Mucosa of rectum (tissue), 2 donors: ENCODE results near the gene IGFBP6.

Experiments used
- H3K27ac ChIP-seq, 2 donors: one replicate each; pipeline ENCODE4 v1.7.0; 2013; ENCODE audit warnings: inconsistent platforms in 2 of 2, low read depth in 2 of 2, low read length in 2 of 2
- H3K27me3 ChIP-seq, 2 donors: one replicate each; pipeline ENCODE4 v1.7.0; 2013; ENCODE audit warnings: low read length in 2 of 2; ENCODE audit not compliant: control insufficient read depth in 2 of 2, insufficient read depth in 2 of 2
- H3K36me3 ChIP-seq, 2 donors: one replicate each; pipeline ENCODE4 v1.7.0; 2013; ENCODE audit warnings: low read length in 2 of 2; ENCODE audit not compliant: control insufficient read depth in 2 of 2, insufficient read depth in 2 of 2
- H3K4me1 ChIP-seq, 2 donors: one replicate each; pipeline ENCODE4 v1.7.0; 2013; ENCODE audit warnings: low read length in 2 of 2, mild to moderate bottlenecking in 1 of 2; ENCODE audit not compliant: control insufficient read depth in 2 of 2, insufficient read depth in 2 of 2
- H3K4me3 ChIP-seq, 2 donors: one replicate each; pipeline ENCODE4 v1.7.0; 2013; ENCODE audit warnings: low read length in 2 of 2
- H3K9ac ChIP-seq, 2 donors: one replicate each; pipeline ENCODE4 v1.7.0; 2013; ENCODE audit warnings: low read length in 2 of 2, low read depth in 1 of 2, mild to moderate bottlenecking in 1 of 2
- H3K9me3 ChIP-seq, 2 donors: one replicate each; pipeline ENCODE4 v1.7.0; 2013; ENCODE audit warnings: low read length in 2 of 2; ENCODE audit not compliant: control insufficient read depth in 2 of 2
- donor health status: healthy.
- donor health status: Normal muscosa, but diverticular disease.

The IGFBP6 gene

DNA sequence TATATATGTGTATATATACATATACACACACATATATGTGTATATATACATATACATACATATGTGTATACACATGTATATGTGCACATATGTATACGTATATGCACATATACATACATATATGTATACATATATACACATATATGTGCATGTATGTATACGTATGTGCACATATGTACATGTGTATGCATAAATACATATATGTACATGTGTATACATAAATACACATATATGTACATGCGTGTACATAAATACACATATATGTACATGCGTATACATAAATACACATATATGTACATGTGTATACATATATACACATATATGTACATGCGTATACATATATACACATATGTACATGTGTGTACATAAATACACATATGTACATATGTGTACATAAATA is 49.7 kb downstream of the IGFBP6 start:
- Histone ChIP-seq H3K36me3 (no peaks in the 10 kb centered on the region), H3K4me1 (no peaks in the 10 kb centered on the region), H3K27me3 (no peaks in the 10 kb centered on the region), H3K9me3 (no peaks in the 10 kb centered on the region), H3K9ac (no peak overlapping the region), H3K27ac (no peak overlapping the region), H3K4me3 (no peak overlapping the region)

DNA sequence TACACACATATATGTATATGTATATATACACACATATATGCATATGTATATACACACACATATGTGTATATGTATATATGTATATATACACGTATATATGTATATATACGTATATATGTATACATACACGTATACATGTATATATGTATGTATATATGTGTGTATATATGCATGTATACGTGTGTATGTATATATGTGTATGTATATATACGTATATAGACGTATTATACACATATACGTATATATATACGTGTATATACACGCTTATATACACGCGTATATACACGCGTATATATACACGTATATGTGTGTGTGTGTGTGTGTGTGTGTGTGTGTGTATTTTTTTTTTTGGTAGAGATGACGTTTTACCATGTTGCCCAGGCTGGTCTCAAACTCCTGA is 50.2 kb downstream of the IGFBP6 start:
- no peak overlapping the region for H3K4me3 ChIP-seq
- H3K36me3 ChIP-seq: no peaks in the 10 kb centered on the region
- H3K4me1 ChIP-seq: no peaks in the 10 kb centered on the region
- no peaks in the 10 kb centered on the region for H3K27me3 ChIP-seq
- no peak overlapping the region for H3K9ac ChIP-seq
- no peaks in the 10 kb centered on the region for H3K9me3 ChIP-seq
- no peak overlapping the region for H3K27ac ChIP-seq

DNA sequence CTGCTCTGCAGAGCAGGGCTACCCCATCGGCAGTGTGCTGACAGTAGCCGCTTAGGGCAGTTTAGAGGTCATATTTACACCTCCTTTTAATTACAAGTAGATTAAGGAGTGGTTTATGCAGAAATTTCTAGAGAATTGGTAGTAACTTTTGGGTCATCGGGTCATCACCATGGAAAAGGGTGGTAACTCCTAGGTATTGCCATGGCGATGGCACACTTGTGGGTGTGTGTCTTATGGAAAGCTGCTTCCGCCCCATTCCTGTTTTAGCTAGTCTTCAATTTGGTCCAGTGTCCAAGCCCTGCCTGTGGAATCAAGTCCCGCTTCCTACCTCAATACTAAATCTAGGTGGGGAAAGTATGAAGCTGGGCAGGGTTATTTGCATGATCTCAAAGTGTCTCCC is 53.6 kb downstream of the IGFBP6 start:
- no peaks in the 10 kb centered on the region for H3K4me1 ChIP-seq
- H3K27me3 ChIP-seq: no peaks in the 10 kb centered on the region
- H3K36me3 ChIP-seq: no peaks in the 10 kb centered on the region
- H3K27ac ChIP-seq: no peak overlapping the region
- H3K4me3 ChIP-seq: no peak overlapping the region
- no peaks in the 10 kb centered on the region for H3K9me3 ChIP-seq
- no peak overlapping the region for H3K9ac ChIP-seq
